Activated CD8-positive, alpha-beta memory T cell treated with anti-CD3 and anti-CD28 coated beads for 24 hours (primary cell): ENCODE data around the gene PLAC9.

ENCODE experiments used
- DNase-seq: peaks from one replicate; pipeline ENCODE4 v3.0.0-alpha.2; 2020

The PLAC9 gene

DNA sequence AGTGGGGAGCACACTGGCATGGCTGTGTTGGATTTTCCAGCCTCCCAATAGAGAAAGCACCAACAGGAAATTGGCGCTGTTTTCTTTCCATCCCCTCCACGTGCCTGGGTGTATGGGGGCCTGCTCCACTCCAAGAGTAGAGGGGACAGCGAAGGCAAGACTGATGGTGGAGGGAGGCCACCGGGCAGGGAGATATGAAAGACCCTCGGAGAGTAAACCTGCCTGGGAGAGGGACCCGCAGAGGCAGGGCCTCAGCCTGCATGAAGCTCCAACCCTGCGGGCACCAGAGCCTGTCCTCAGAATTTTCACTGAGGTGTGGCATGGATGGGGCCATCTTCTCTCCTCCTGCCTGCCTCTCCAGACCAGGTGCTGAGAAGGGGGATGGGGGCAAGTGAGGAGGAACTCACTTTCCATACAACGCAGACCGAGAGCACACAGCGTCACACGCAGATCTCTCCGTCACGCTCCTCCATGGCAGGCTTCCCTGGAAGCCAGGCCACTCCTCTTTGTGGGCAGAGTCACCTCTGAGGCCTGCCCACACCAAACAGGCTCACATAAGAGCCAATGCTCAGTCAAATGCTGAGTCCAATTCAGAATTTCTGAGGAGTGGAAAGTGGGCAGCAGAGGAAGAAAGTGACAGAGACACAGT, 54.0 kb downstream of the PLAC9 start:
- DNase-seq = no peak

DNA sequence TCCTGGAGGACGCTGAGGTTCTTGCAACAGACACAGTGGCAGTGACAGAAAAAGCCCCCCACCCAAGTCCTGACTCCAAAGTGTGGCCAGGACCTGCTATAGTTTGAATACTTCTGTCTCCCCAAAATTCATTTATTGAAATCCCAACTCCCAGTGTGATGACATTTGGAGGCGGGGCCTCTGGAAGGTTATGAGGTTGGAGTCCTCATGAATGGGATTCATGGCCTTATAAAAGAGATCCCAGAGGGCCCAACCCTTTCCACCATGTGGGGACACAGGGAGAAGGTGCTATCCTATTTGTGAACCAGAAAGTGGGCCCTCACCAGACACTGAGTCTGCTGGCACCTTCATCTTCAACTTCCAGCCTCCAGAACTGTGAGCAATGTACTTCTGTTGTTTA, 54.5 kb downstream of the PLAC9 start:
- no peak for DNase-seq

DNA sequence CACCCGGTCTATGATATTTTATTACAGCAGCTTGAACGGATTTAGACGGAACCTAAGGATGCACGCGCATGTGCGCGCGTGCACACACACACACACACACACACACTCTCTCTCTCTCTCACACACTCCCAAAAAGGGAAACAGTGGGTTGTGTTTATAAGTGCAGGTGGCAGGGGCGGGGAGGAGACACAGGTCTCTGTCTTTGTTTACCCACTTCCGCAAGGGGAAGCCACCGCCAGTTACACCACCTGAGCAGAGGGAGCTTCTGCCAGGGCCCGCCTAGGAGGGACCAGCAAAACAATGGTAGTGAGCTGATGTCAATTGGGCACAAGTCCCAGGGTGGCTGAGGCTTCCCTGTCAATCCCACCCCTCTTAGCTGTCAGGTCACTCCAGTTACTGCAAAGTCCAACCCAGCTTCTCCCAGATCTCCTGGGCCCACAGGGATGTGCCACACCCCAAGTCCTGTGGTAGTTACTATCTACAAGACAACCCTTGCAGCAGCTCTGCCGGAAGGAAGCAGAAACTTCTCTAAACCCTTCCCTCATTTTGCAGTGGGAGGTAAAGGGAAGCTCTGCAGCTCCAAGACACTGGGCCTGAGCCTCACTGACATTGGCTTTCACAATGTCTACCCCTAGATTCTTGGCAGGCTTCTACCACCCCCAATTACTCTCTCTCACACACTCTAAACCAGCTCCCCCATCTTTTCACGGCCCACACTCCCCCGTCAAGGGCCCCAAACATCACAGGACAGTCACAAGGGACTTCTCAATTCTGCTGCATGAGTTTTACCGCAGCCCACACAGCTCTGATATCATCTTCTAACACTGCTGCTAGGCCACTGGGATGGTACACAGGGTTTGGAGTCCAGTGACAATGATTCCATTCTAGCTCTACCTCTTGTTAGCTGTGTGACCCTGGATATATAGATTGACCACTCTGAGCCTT, 55.2 kb downstream of the PLAC9 start:
- DNase-seq = peak; percentile 78

DNA sequence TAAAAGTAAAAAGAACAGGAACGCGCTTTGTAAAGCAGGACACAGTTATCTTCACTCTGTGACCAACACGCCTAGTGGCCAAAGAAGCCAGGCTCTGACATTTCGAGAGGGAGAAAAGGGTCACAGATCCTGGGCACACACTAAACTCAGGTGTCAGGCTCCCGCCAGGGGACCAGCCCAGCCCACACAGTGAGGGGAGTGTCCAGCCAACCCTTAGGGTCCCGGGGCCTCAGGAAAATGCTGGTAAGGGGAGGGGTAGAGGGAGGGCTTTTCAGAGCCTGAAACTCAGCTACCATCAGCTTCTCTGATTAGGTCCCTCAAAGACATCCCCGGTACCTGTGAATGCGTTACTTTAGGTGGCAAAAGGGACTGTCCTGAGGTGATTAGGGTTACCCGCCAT, 56.2 kb downstream of the PLAC9 start:
- no peak for DNase-seq

DNA sequence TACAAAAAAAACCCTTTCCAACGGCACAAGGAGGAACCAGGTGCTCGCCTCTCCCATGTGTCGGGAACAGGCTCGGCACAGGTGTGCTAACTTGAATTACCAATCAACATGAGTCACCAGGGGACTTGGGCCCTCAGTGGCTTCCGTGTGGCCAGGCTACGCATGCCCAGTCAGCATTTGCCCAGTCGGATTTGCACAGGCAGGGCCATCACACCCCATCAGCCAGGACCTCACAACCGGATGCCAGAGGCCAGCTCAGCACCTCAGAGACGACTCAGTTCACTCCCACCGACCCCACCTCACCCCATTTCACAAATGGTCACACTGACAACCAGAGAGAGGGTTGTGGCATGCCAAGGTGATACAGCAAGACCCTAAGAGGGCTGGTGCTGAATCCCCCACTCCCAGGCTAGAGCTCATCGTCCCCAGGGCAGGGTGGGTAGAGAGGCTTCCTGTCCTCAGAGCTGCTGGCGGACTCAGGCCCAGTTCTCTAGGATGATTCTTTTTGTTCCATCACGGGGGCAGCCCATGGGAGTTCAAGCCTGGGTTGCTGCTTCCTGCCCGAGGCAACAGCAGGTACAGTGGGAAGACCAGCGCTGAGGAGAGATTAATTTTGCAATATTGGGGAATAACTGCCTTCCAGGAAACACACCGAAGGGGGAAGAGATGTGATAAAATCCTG, 59.2 kb downstream of the PLAC9 start:
- DNase-seq = no peak

DNA sequence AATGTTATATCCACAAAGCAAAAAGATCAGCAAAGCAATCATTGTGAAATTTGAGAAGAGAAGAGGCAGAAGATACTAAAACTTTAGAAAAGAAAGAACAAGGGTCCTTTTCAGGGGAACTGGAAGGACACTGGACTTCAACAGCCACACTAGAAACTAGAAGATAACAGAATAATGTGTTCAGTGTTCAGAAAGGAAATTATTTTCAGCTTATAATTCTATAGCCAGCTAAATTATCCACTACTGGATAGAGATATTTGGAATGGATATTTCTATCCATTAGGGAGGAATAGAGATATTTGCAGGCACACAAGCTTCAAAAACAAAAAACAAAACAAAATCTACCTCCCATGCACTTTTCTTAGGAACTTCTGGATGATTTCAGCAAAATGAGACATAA, 60.0 kb downstream of the PLAC9 start:
- no peak for DNase-seq

DNA sequence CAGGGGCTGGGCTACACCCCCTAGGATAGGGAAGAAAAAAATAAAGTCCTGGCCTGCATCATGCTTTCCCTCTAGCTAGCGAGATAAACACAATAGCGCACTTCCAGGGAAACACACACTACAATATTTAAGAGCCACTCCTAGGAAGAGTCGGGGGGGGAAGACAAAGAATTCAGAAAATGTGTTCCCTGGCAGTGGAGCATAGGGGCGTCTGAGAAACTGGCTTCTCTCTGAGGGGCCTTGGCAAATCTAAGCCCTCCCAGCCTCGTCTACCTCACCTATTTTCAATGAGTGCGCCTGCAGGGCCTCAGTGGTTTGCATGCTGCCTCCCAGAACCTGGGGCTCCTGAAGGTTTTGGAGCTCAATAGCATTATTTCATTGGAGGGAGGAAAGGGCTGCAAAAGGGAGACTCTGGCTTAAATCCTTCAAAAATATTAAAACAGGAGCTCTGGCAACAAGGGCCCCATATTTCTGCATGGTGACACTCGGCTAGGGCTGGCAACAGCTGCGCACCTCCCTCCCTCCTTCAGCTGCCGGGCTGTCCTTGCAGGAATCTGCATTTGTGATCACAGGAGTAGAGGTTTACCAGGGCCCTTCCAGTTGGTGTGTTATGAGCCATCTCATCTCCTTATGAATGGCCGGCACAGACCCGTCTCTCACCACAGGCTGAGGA, 62.0 kb downstream of the PLAC9 start:
- no peak for DNase-seq
